Myocyte (in vitro differentiated cells): ENCODE measurements around the gene C1orf141. TPM values are rescaled to one million over a fixed set of nuclear protein-coding genes. Genes with fewer than 3 reads are reported as not detected.

ENCODE experiments used
- total RNA-seq: library from RNA; depleted of rRNA; stranded (reverse); fragments of >200 nt; gene quantifications from 2 replicates; pipeline ENCODE4 v1.2.3, GENCODE V29; 2014

C1orf141 gene
- total RNA-seq, 1 donor from 2014 or later = not detected

Other genes with a start within 250 kb of the C1orf141 start
- gene DNAI4, start 210.1 kb downstream of the C1orf141 start, total RNA-seq = 5.6 and 5.9 TPM in 2 replicates
- gene MIER1, start 210.0 kb downstream of the C1orf141 start, total RNA-seq = 33.4 and 35.0 TPM in 2 replicates
- 10.1 and 11.0 TPM in 2 replicates for gene SLC35D1, start 80.8 kb downstream of the C1orf141 start, total RNA-seq
- not detected in 2 replicates for gene IL23R, start 31.5 kb upstream of the C1orf141 start, total RNA-seq
- gene IL12RB2, start 172.9 kb upstream of the C1orf141 start, total RNA-seq = 0.10 TPM in 1 of 2 replicates, not detected in the other